Peyer's patch (tissue), 4 donors: ENCODE results near the gene EIF4E2. TPM values are rescaled to one million over a fixed set of nuclear protein-coding genes. Genes with fewer than 3 reads are reported as not detected.

Experiments
- DNase-seq, 3 donors: peaks; one replicate each; pipeline ENCODE4 v3.0.0-alpha.2; 2017 to 2019
- H3K27ac ChIP-seq, 4 donors: fragments of 200-600 bp; sonication (generic); one replicate each; pipeline ENCODE4 v1.5.1; 2016 to 2019
- H3K27me3 ChIP-seq, 2 donors: fragments of 200-600 bp; sonication (generic); one replicate each; pipeline ENCODE4 v1.5.1; 2019
- H3K36me3 ChIP-seq, 3 donors: fragments of 200-600 bp; sonication (generic); one replicate each; pipeline ENCODE4 v1.5.1; 2016 to 2019
- H3K4me1 ChIP-seq, 4 donors: fragments of 200-600 bp; sonication (generic); one replicate each; pipeline ENCODE4 v1.5.1; 2016 to 2019
- H3K4me3 ChIP-seq, 4 donors: fragments of 200-600 bp; sonication (generic); 1 replicate in 3 of 4; 2 replicates in 1 of 4; pipeline ENCODE4 v1.5.1; 2016 to 2019; ENCODE audit warnings: mild to moderate bottlenecking in 1 of 4
- H3K9me3 ChIP-seq, 4 donors: fragments of 200-600 bp; sonication (generic); one replicate each; pipeline ENCODE4 v1.5.1; 2016 to 2019; ENCODE audit warnings: mild to moderate bottlenecking in 1 of 4
- POLR2A ChIP-seq, 2 donors: fragments of 450-650 bp; IDR thresholded peaks; one replicate each; pipeline ENCODE4 v1.5.1; 2017; ENCODE audit warnings: antibody characterized with exemption in 2 of 2, mild to moderate bottlenecking in 2 of 2, moderate library complexity in 2 of 2
- total RNA-seq, 4 donors: library from RNA; depleted of rRNA; stranded (reverse); fragments of >200 nt; gene quantifications; one replicate each; pipeline ENCODE4 v1.1.0, GENCODE V29; 2016
- TF ChIP-seq, protein P1 (sequence below), 6 experiments: fragments of 450-650 bp in 4 of 6; fragments of 200-600 bp in 2 of 6; sonication (generic) in 1 of 6; IDR thresholded peaks; one replicate each; pipeline ENCODE4 v1.5.1; 2017 to 2019; ENCODE audit warnings: antibody characterized with exemption in 6 of 6, mild to moderate bottlenecking in 3 of 6, moderate library complexity in 1 of 6

Gene EIF4E2
- total RNA-seq, 4 donors from 2014 or later: 33.0 to 51.8 (median 44.1) TPM

DNA sequence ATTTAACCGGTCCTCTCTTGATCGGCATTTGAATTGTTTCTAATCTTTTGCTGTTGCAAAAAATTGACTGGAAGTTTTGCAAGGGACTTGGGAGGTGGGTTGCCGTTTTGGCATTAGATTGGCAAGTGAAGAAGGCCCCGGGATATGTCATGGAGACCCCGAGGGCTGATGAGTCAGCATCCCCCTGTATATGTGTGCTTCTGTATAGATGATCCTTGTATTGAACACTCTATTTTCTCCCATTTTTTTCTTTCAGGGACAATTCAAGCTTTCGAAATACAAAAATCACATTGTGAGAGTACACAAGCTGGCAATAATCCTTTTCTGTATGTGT lies 30.1 kb downstream of the EIF4E2 start:
- peaks cover 0 to 21% (median 0%) of the 10 kb centered on the region in 3 donors for H3K36me3 ChIP-seq
- no peak overlapping the region for H3K4me3 ChIP-seq
- DNase-seq: no peak
- H3K27me3 ChIP-seq: no peaks in the 10 kb centered on the region
- H3K27ac ChIP-seq: no peak overlapping the region
- no peaks in the 10 kb centered on the region for H3K4me1 ChIP-seq
- no peak for TF ChIP-seq POLR2A (IDR thresholded peaks at IDR 0.05)
- TF ChIP-seq, protein P1, sequence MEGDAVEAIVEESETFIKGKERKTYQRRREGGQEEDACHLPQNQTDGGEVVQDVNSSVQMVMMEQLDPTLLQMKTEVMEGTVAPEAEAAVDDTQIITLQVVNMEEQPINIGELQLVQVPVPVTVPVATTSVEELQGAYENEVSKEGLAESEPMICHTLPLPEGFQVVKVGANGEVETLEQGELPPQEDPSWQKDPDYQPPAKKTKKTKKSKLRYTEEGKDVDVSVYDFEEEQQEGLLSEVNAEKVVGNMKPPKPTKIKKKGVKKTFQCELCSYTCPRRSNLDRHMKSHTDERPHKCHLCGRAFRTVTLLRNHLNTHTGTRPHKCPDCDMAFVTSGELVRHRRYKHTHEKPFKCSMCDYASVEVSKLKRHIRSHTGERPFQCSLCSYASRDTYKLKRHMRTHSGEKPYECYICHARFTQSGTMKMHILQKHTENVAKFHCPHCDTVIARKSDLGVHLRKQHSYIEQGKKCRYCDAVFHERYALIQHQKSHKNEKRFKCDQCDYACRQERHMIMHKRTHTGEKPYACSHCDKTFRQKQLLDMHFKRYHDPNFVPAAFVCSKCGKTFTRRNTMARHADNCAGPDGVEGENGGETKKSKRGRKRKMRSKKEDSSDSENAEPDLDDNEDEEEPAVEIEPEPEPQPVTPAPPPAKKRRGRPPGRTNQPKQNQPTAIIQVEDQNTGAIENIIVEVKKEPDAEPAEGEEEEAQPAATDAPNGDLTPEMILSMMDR (IDR thresholded peaks at IDR 0.05): no peak
- no peaks in the 10 kb centered on the region for H3K9me3 ChIP-seq

DNA sequence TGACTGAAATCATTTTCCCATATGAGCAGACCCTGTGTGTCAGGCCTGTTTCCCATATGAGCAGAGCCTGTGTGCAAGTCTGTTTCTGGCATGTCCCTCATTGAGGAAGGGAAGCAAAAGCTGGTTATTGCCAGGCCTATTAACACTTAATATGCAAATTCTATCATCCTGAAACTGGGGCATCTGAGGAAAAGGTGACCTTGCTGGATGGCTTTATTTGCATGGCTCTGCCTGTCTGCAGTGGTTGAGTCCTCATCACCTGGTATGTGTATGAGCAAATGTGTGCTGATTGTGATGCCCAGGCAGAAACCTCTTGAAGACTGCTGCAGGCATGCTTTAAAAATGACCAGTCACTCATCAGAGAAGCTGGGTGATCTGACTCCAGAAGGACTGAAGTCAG lies 31.2 kb downstream of the EIF4E2 start:
- H3K4me1 ChIP-seq: no peaks in the 10 kb centered on the region
- H3K4me3 ChIP-seq: no peak overlapping the region
- H3K9me3 ChIP-seq: no peaks in the 10 kb centered on the region
- no peaks in the 10 kb centered on the region for H3K27me3 ChIP-seq
- H3K27ac ChIP-seq: no peak overlapping the region
- peaks cover 0 to 21% (median 0%) of the 10 kb centered on the region in 3 donors for H3K36me3 ChIP-seq
- TF ChIP-seq POLR2A (IDR thresholded peaks at IDR 0.05): no peak
- TF ChIP-seq, protein P1 (IDR thresholded peaks at IDR 0.05): no peak
- DNase-seq: no peak

DNA sequence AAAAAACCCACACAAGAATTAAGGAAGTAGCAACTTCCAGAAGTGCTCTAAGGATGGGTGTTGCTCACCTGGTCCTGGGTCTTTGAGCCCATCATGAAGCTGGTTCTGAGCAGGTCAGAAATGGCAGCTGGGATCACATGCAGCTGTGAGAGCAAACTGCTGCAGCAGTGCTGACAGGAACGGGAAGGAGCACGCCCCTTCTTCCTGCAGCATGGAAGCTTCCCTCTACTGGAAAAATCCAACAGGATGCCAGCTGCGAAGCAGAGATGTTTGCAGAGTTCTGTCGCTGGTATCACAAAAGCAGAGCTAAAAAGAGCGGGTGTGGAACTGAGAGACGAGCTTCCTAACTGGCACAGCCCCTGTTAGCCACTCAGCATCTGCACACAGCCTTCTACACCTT lies 33.7 kb downstream of the EIF4E2 start:
- Histone ChIP-seq H3K27me3 (no peaks in the 10 kb centered on the region), H3K4me3 (no peak overlapping the region), H3K9me3 (no peaks in the 10 kb centered on the region), H3K27ac (no peak overlapping the region), H3K4me1 (no peaks in the 10 kb centered on the region), H3K36me3 (peaks cover 0 to 21% (median 0%) of the 10 kb centered on the region in 3 donors)
- no peak for DNase-seq
- TF ChIP-seq, protein P1 (IDR thresholded peaks at IDR 0.05): no peak
- TF ChIP-seq POLR2A (IDR thresholded peaks at IDR 0.05): no peak

DNA sequence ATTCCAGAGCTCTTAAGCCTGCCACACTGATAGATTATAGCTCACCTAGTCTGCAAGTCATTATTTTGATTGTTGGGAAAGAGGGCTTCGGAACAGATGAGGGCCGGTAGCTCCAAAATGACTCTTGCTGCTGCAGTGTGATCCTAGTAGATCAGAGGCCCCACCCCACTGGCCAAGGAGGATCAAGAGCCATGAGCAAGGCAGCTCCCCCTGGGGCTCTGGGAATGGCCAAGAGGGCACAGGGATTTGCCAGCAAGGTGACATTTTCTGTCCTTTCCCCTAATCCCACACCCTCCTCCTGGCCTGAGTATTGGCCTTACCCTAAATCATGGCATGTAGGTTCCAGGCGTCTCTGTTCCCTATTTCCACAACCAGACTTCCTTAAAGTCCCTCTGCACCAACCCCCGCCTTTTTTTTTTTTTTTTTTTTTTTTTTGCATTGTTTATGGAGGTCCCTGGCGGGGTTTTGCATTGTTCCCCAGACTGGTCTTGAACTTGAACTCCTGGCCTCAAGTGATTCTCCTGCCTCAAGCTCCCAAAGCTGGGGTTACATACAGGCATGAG lies 36.5 kb downstream of the EIF4E2 start:
- Histone ChIP-seq H3K4me3 (no peak overlapping the region), H3K27ac (no peak overlapping the region), H3K27me3 (no peaks in the 10 kb centered on the region), H3K4me1 (no peaks in the 10 kb centered on the region), H3K36me3 (peaks cover 0 to 8% (median 0%) of the 10 kb centered on the region in 3 donors), H3K9me3 (no peaks in the 10 kb centered on the region)
- TF ChIP-seq, protein P1 (IDR thresholded peaks at IDR 0.05): no peak
- TF ChIP-seq POLR2A (IDR thresholded peaks at IDR 0.05): no peak
- no peak for DNase-seq

DNA sequence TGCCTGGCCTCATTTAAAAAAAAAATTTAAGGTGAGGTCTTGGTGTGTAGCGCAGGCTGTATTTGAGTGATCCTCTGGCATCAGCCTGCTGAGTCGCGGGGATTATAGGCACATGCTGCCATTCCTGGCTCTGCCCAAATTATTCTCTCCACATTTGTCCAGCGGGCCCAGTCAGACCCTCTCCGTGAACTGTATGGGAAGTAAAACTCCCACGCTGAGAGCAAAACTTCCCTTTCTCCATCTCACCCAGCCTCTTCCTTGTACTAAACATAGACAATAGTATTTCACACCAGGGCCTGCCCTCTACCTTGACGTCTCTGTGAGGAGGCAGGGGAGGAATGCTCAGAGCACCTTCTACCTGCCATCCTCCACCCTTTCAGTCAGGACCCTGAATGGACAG lies 37.0 kb downstream of the EIF4E2 start:
- Histone ChIP-seq H3K9me3 (no peaks in the 10 kb centered on the region), H3K4me3 (no peak overlapping the region), H3K27ac (no peak overlapping the region), H3K36me3 (peaks cover 0 to 4% (median 0%) of the 10 kb centered on the region in 3 donors), H3K27me3 (no peaks in the 10 kb centered on the region), H3K4me1 (peaks cover 0 to 3% (median 0%) of the 10 kb centered on the region in 4 donors)
- DNase-seq: no peak
- no peak for TF ChIP-seq POLR2A (IDR thresholded peaks at IDR 0.05)
- TF ChIP-seq, protein P1 (IDR thresholded peaks at IDR 0.05): no peak

DNA sequence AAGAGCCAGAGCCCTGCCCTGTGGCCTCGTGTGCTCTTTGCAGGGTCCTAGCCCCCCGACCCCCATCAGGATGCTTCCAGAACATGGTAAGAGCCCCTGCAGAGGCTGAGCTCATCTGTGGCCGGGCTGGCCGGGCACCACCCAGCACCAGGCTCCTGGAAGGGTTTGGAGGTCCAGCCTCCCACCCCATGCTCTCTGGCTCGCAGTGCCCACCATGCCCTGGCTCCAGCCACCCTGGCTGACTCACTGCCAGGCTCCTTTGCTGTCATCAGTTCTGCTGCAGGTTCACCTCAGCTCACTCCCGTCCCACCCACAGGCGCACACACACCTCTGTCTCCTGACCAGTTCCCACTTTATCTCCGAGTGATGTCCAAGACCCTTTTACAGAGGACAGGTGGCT lies 37.5 kb downstream of the EIF4E2 start:
- Histone ChIP-seq H3K9me3 (no peaks in the 10 kb centered on the region), H3K4me3 (no peak overlapping the region), H3K4me1 (peaks cover 0 to 7% (median 0%) of the 10 kb centered on the region in 4 donors), H3K27ac (no peak overlapping the region), H3K27me3 (no peaks in the 10 kb centered on the region), H3K36me3 (no peaks in the 10 kb centered on the region)
- TF ChIP-seq POLR2A (IDR thresholded peaks at IDR 0.05): no peak
- TF ChIP-seq, protein P1 (IDR thresholded peaks at IDR 0.05): no peak
- DNase-seq: no peak
